Tibial artery (tissue), 4 donors: ENCODE measurements around the gene TTC3.

Experiments
- DNase-seq, 2 donors: peaks; one replicate each; pipeline ENCODE4 v3.0.0-alpha.2; 2019
- H3K27ac ChIP-seq, 2 donors: fragments of 200-600 bp; sonication (generic) in 1 of 2; 1 replicate in 1 of 2; 2 replicates in 1 of 2; pipeline ENCODE4 v1.5.1; 2018 to 2019; ENCODE audit warnings: mild to moderate bottlenecking in 1 of 2
- H3K27me3 ChIP-seq, 2 donors: fragments of 200-600 bp; sonication (generic) in 1 of 2; one replicate each; pipeline versions ENCODE4 v1.5.1 to v1.6.0; 2016 to 2019
- H3K36me3 ChIP-seq, 3 donors: fragments of 200-600 bp; sonication (generic) in 2 of 3; one replicate each; pipeline ENCODE4 v1.5.1; 2016 to 2019; ENCODE audit warnings: mild to moderate bottlenecking in 2 of 3
- H3K4me1 ChIP-seq, 4 donors: fragments of 200-600 bp; sonication (generic) in 2 of 4; 1 replicate in 3 of 4; 2 replicates in 1 of 4; pipeline ENCODE4 v1.5.1; 2016 to 2019
- H3K4me3 ChIP-seq, 2 donors: fragments of 200-600 bp; sonication (generic) in 1 of 2; 1 replicate in 1 of 2; 2 replicates in 1 of 2; pipeline ENCODE4 v1.5.1; 2018 to 2019; ENCODE audit warnings: mild to moderate bottlenecking in 2 of 2
- H3K9me3 ChIP-seq, 3 donors: fragments of 200-600 bp; sonication (generic) in 1 of 3; one replicate each; pipeline ENCODE4 v1.5.1; 2016 to 2019
- intact Hi-C: fragments of 100-400 bp; cut with DNase I; formaldehyde crosslinking; loops from one replicate; pipeline ENCODE4 v1.15.0; 2023; ENCODE audit warnings: low total_unique reads
- TF ChIP-seq, protein P1 (sequence below), 2 experiments: fragments of 200-600 bp in 1 of 2; fragments of 450-650 bp in 1 of 2; IDR thresholded peaks; one replicate each; pipeline ENCODE4 v1.5.1; 2017 to 2019; ENCODE audit warnings: antibody characterized with exemption in 2 of 2, mild to moderate bottlenecking in 1 of 2, moderate library complexity in 1 of 2

The TTC3 gene

DNA sequence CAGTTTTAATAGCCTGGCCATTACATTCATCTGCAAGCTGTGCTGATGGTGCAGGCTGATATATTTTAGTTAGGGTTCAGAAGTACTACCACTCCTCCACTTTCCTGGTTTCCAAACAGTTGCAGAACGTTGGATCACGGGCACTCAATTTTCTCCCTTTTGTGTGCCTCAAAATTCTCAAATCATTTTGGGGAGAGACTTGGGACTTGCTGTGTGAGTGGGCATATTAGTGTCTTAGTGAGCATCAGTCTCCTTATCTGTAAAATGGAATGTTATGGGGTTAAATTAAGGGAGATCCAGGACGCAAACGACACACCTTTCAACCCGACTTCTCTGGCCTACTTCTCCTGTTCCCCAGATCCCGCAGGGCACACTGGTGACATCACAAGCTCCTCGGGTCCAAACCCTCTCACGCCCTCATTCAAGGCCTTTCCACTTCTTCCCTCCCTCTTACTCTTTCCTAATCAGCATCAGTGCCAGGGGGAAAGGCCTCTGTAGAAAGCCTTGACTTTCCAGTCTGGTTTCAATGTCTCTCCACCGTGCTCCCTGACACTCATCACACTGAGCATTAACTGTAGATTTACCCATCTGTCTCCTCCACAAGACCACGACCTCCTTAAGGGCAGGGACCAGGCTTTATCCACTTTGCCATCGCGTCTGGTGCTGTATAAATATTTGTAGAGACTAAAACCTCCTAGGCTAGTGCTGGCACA is 1.3 kb upstream of the TTC3 start:
- intact Hi-C loops: loop anchor here (5.0 to 10.0 kb wide), 2 partner anchors 77 to 196 kb away; partner anchors contain the start of gene VPS26C
- Histone ChIP-seq H3K36me3 (peaks cover 7 to 18% (median 12%) of the 10 kb centered on the region in 3 donors), H3K27ac (peak overlapping the region; percentile 97 to 99), H3K9me3 (no peaks in the 10 kb centered on the region), H3K4me1 (peaks cover 0 to 24% (median 14%) of the 10 kb centered on the region in 4 donors), H3K27me3 (no peaks in the 10 kb centered on the region), H3K4me3 (peak overlapping the region; percentile 69 to 71)
- DNase-seq: peak; percentile 82 to 89
- TF ChIP-seq, protein P1, sequence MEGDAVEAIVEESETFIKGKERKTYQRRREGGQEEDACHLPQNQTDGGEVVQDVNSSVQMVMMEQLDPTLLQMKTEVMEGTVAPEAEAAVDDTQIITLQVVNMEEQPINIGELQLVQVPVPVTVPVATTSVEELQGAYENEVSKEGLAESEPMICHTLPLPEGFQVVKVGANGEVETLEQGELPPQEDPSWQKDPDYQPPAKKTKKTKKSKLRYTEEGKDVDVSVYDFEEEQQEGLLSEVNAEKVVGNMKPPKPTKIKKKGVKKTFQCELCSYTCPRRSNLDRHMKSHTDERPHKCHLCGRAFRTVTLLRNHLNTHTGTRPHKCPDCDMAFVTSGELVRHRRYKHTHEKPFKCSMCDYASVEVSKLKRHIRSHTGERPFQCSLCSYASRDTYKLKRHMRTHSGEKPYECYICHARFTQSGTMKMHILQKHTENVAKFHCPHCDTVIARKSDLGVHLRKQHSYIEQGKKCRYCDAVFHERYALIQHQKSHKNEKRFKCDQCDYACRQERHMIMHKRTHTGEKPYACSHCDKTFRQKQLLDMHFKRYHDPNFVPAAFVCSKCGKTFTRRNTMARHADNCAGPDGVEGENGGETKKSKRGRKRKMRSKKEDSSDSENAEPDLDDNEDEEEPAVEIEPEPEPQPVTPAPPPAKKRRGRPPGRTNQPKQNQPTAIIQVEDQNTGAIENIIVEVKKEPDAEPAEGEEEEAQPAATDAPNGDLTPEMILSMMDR (IDR thresholded peaks at IDR 0.05): no peak

DNA sequence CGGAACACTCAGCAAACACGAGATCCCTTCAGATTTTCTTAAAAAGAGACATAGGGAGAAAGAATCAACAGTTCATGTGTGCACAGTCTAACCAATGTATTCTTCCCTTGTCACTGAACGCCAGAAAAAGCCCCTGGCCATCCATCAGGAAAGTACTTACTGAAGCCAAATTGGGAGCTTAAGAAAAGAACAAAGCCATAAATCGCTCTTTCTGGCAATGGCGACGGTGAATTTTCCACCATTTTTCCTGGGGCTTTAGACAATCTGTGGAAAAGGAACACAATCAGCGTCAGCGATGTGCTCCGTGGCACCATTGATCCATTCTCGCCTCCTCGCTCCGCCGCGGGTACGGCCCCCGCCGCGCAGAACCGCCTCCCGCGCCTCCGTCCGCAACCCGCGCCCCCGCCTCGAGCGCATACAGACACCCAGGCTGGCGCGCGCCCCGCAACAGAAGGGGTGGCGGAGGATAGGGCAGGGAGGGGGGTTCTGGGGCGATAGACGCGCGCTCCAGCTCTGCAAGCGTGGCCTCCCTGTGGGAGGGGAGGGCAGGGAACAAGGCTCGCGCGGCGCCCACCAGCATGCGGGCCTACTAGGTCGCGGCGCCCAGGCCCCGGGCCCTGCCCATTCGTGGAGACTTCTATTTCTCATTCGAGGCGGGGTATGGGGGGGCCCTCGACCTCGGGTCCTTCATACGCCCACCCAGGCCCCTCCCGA is 623 bp upstream of the TTC3 start:
- peak in 1 of 2 donors; percentile 82 for DNase-seq
- intact Hi-C loops: loop anchor here (5.0 to 10.0 kb wide), 2 partner anchors 78 to 195 kb away; partner anchors contain the start of gene VPS26C
- TF ChIP-seq, protein P1 (IDR thresholded peaks at IDR 0.05): no peak

GRCh38 chr21:37073417-37074196 is 553 bp downstream of the TTC3 start:
- H3K27me3 ChIP-seq: no peaks in the 10 kb centered on the region
- intact Hi-C loops: loop anchor here (5.0 to 10.0 kb wide), 2 partner anchors 79 to 194 kb away; partner anchors contain the start of gene VPS26C
- peak overlapping the region; percentile 69 to 71 for H3K4me3 ChIP-seq
- H3K9me3 ChIP-seq: no peaks in the 10 kb centered on the region
- peaks cover 0 to 24% (median 14%) of the 10 kb centered on the region in 4 donors for H3K4me1 ChIP-seq
- peak in 1 of 2 donors; percentile 83 for DNase-seq
- TF ChIP-seq, protein P1 (IDR thresholded peaks at IDR 0.05): no peak
- H3K36me3 ChIP-seq: peaks cover 0 to 6% (median 4%) of the 10 kb centered on the region in 3 donors
- H3K27ac ChIP-seq: peak overlapping the region; percentile 97 to 99

More for the DNA sequence above, 623 bp upstream of the TTC3 start:
- Histone ChIP-seq H3K27me3 (no peaks in the 10 kb centered on the region), H3K36me3 (peaks cover 6 to 11% (median 7%) of the 10 kb centered on the region in 3 donors), H3K9me3 (no peaks in the 10 kb centered on the region), H3K4me1 (peaks cover 0 to 24% (median 14%) of the 10 kb centered on the region in 4 donors), H3K27ac (peak overlapping the region; percentile 97 to 99), H3K4me3 (peak overlapping the region; percentile 69 to 71)

- TF ChIP-seq, protein P1 (IDR thresholded peaks at IDR 0.05): no peak
- peak overlapping the region; percentile 69 to 71 for H3K4me3 ChIP-seq
- DNase-seq: no peak
- H3K27ac ChIP-seq: peak overlapping the region; percentile 97 to 99
- H3K27me3 ChIP-seq: no peaks in the 10 kb centered on the region
- peaks cover 0 to under 1% (median 0%) of the 10 kb centered on the region in 3 donors for H3K36me3 ChIP-seq
- H3K9me3 ChIP-seq: no peaks in the 10 kb centered on the region
- intact Hi-C loops: loop anchor here (5.0 to 10.0 kb wide), 2 partner anchors 79 to 193 kb away; partner anchors contain the start of gene VPS26C
- peaks cover 0 to 24% (median 14%) of the 10 kb centered on the region in 4 donors for H3K4me1 ChIP-seq
Observed at GRCh38 chr21:37074197-37074510, 1.1 kb downstream of the TTC3 start.

DNA sequence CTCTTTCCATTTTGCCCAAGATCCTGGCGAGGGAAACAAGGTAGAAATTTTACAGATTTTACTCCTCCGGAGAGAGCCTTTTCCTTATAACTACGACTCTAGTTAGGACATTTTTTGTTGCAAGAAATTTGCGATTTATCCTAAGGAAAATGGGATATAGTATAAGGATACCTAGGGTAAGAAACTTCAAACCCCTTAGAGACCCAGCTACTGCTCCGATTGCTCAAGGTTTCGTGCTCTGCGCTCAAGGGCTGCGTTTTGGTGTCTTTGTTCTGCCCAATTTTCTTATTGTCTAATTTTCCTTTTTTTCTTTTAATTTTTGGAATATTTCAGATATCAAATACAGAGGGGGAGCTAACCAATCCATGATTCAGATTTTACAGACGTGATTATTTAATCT is 1.5 kb downstream of the TTC3 start:
- TF ChIP-seq, protein P1 (IDR thresholded peaks at IDR 0.05): no peak
- Histone ChIP-seq H3K4me3 (peak overlapping the region; percentile 69 to 71), H3K36me3 (no peaks in the 10 kb centered on the region), H3K27me3 (no peaks in the 10 kb centered on the region), H3K4me1 (peaks cover 0 to 24% (median 14%) of the 10 kb centered on the region in 4 donors), H3K9me3 (no peaks in the 10 kb centered on the region), H3K27ac (peak overlapping the region; percentile 97 to 99)
- intact Hi-C loops: loop anchor here (5.0 to 10.0 kb wide), 2 partner anchors 80 to 193 kb away; partner anchors contain the start of gene VPS26C
- no peak for DNase-seq
